ENCODE data around the gene PGBD4. TPM values are rescaled to one million over a fixed set of nuclear protein-coding genes. Genes with fewer than 3 reads are reported as not detected.

The PGBD4 gene
- total RNA-seq, 5 donors from 2014 or later (not counting 1 experiment from before 2014, with no cell fraction given), result 3.1 to 4.0 (median 3.7) TPM

GRCh38 chr15:34155859-34156258 is 54.0 kb downstream of the PGBD4 start:
- 84% methylated on average over 2 of the region's 7 CpGs for WGBS (ENCODE audit: insufficient coverage)
- no peak overlapping the region for H3K27ac ChIP-seq (ENCODE audit: low read length)
- no peaks in the 10 kb centered on the region for H3K27me3 Mint-ChIP-seq
- peaks cover 87% of the 10 kb centered on the region for H3K36me3 Mint-ChIP-seq
- no peaks in the 10 kb centered on the region for H3K9me3 ChIP-seq
- no peak overlapping the region for H3K4me3 Mint-ChIP-seq
- ChIA-PET POLR2A (no interaction called here), CTCF (no interaction called here)
- no peaks in the 10 kb centered on the region for H3K4me1 Mint-ChIP-seq
- no peak overlapping the region for H3K27ac Mint-ChIP-seq
- peaks cover 6 to 24% of the 10 kb centered on the region in 2 donors for H3K36me3 ChIP-seq (ENCODE audit: control insufficient read depth in 2 of 2, extremely low read depth in 1 of 2, insufficient read depth in 1 of 2, low read length in 1 of 2)
- H3K27me3 ChIP-seq (replicated peaks in 1 of 2; ENCODE audit: control insufficient read depth in 2 of 2, extremely low read depth in 1 of 2, insufficient read depth in 2 of 2, low read length in 1 of 2), result no peaks in the 10 kb centered on the region
- no peak overlapping the region for H3K4me3 ChIP-seq (ENCODE audit: control insufficient read depth in 1 of 2, extremely low read depth in 1 of 2, low read length in 1 of 2)
- peaks cover 6 to 40% (median 28%) of the 10 kb centered on the region in 3 donors for H3K9me3 Mint-ChIP-seq
- DNase-seq, result no peak
- H3K4me1 ChIP-seq (ENCODE audit: control insufficient read depth in 1 of 2, extremely low read depth in 1 of 2, insufficient read depth in 2 of 2, low read length in 2 of 2), result no peaks in the 10 kb centered on the region
- ATAC-seq (replicated peaks in 1 of 4), result no peak

Other genes with a start within 250 kb of the PGBD4 start
- not detected for gene CHRM5, start 133.6 kb upstream of the PGBD4 start, total RNA-seq
- 10 to 100 TPM in 1 of 5 donors, 1 to 10 TPM in 4; 7.9 to 10.0 (median 9.7) TPM for gene AVEN, start 62.9 kb upstream of the PGBD4 start, total RNA-seq
- 10 to 100 TPM; 29.4 to 40.2 (median 33.0) TPM for gene EMC7, start 221 bp upstream of the PGBD4 start, total RNA-seq
- gene KATNBL1, start 108.0 kb downstream of the PGBD4 start, total RNA-seq, result 10 to 100 TPM; 27.1 to 37.3 (median 29.5) TPM
- 10 to 100 TPM; 65.3 to 80.4 (median 77.6) TPM for gene EMC4, start 122.9 kb downstream of the PGBD4 start, total RNA-seq
- 100 to 1,000 TPM in 1 of 5 donors, 10 to 100 TPM in 4; 71.2 to 103 (median 77.8) TPM for gene SLC12A6, start 235.7 kb downstream of the PGBD4 start, total RNA-seq
- 10 to 100 TPM; 38.2 to 88.9 (median 68.8) TPM for gene NOP10, start 241.1 kb downstream of the PGBD4 start, total RNA-seq
- gene NUTM1, start 241.2 kb downstream of the PGBD4 start, total RNA-seq, result not detected

Measured in T-cell (primary cell).